Measurements from ENCODE around the gene ARHGAP27. TPM values are rescaled to one million over a fixed set of nuclear protein-coding genes. Genes with fewer than 3 reads are reported as not detected.
A peak's percentile ranks its signal among the peaks of the same experiment; 100 is the strongest.

The ARHGAP27 gene
- total RNA-seq, 1 experiment from 2014 or later = 104 TPM

GRCh38 chr17:45380991-45381390 lies 51.7 kb downstream of the ARHGAP27 start:
- intact Hi-C loops (cut with micrococcal nuclease; ENCODE audit: unreplicated experiment) = loop anchor here (10.0 kb wide), 1 partner anchor 236 kb away; the partner anchor contains the start of gene HEXIM1
- no peak for TF ChIP-seq CTCF (IDR thresholded peaks at IDR 0.05; ENCODE audit: unreplicated experiment)
- no peak for DNase-seq
- no peaks in the 10 kb centered on the region for H3K9me3 Mint-ChIP-seq (ENCODE audit: low read depth, unreplicated experiment)
- no peak overlapping the region for H3K27ac Mint-ChIP-seq (ENCODE audit: unreplicated experiment)
- no peak overlapping the region for H3K4me3 Mint-ChIP-seq (ENCODE audit: low read depth, unreplicated experiment)
- H3K36me3 Mint-ChIP-seq (ENCODE audit: insufficient read depth, unreplicated experiment) = peaks cover 15% of the 10 kb centered on the region
- BruUV-seq (replicated peaks) = no TSS peak
- H3K4me1 Mint-ChIP-seq (ENCODE audit: low read depth, unreplicated experiment) = peaks cover 41% of the 10 kb centered on the region
- H3K27me3 Mint-ChIP-seq (ENCODE audit: unreplicated experiment) = no peaks in the 10 kb centered on the region
- CTCF ChIA-PET = interaction anchor here (0.7 to 1.0 kb wide), 3 partner anchors 9 to 105 kb away, joined by 3 to 5 read pairs (median 3); no protein-coding TSS in a partner anchor

- Mint-ChIP-seq H3K36me3 (ENCODE audit: insufficient read depth, unreplicated experiment) (peaks cover 14% of the 10 kb centered on the region), H3K9me3 (ENCODE audit: low read depth, unreplicated experiment) (no peaks in the 10 kb centered on the region), H3K4me3 (ENCODE audit: low read depth, unreplicated experiment) (no peak overlapping the region), H3K27ac (ENCODE audit: unreplicated experiment) (no peak overlapping the region), H3K4me1 (ENCODE audit: low read depth, unreplicated experiment) (peaks cover 33% of the 10 kb centered on the region), H3K27me3 (ENCODE audit: unreplicated experiment) (no peaks in the 10 kb centered on the region)
- intact Hi-C loops (cut with micrococcal nuclease; ENCODE audit: unreplicated experiment) = loop anchor here (10.0 kb wide), 1 partner anchor 235 kb away; the partner anchor contains the start of gene HEXIM1
- no TSS peak for BruUV-seq (replicated peaks)
- TF ChIP-seq CTCF (IDR thresholded peaks at IDR 0.05; ENCODE audit: unreplicated experiment) = no peak
- DNase-seq = no peak
- CTCF ChIA-PET = interaction anchor here (0.7 to 1.0 kb wide), 4 partner anchors 9 to 104 kb away, joined by 3 to 5 read pairs (median 4); no protein-coding TSS in a partner anchor
Measured at GRCh38 chr17:45380046-45380765, 52.5 kb downstream of the ARHGAP27 start.

- BruUV-seq (replicated peaks) = no TSS peak
- Mint-ChIP-seq H3K27ac (ENCODE audit: unreplicated experiment) (peak overlapping the region; percentile 13), H3K36me3 (ENCODE audit: insufficient read depth, unreplicated experiment) (peaks cover 12% of the 10 kb centered on the region), H3K9me3 (ENCODE audit: low read depth, unreplicated experiment) (no peaks in the 10 kb centered on the region), H3K4me3 (ENCODE audit: low read depth, unreplicated experiment) (no peak overlapping the region), H3K27me3 (ENCODE audit: unreplicated experiment) (no peaks in the 10 kb centered on the region), H3K4me1 (ENCODE audit: low read depth, unreplicated experiment) (peaks cover 31% of the 10 kb centered on the region)
- no peak for DNase-seq
- CTCF ChIA-PET = interaction anchor here (0.7 kb wide), 1 partner anchor 9 kb away, joined by 8 read pairs; no protein-coding TSS in a partner anchor
- no peak for TF ChIP-seq CTCF (IDR thresholded peaks at IDR 0.05; ENCODE audit: unreplicated experiment)
- intact Hi-C loops (cut with micrococcal nuclease; ENCODE audit: unreplicated experiment) = no loop called here
Measured at GRCh38 chr17:45377401-45377800, 55.3 kb downstream of the ARHGAP27 start.

GRCh38 chr17:45376171-45377005 lies 56.3 kb downstream of the ARHGAP27 start:
- intact Hi-C loops (cut with micrococcal nuclease; ENCODE audit: unreplicated experiment) = no loop called here
- Mint-ChIP-seq H3K27ac (ENCODE audit: unreplicated experiment) (no peak overlapping the region), H3K36me3 (ENCODE audit: insufficient read depth, unreplicated experiment) (peaks cover 22% of the 10 kb centered on the region), H3K4me1 (ENCODE audit: low read depth, unreplicated experiment) (peaks cover 41% of the 10 kb centered on the region), H3K27me3 (ENCODE audit: unreplicated experiment) (no peaks in the 10 kb centered on the region), H3K4me3 (ENCODE audit: low read depth, unreplicated experiment) (no peak overlapping the region), H3K9me3 (ENCODE audit: low read depth, unreplicated experiment) (no peaks in the 10 kb centered on the region)
- no TSS peak for BruUV-seq (replicated peaks)
- no peak for DNase-seq
- no peak for TF ChIP-seq CTCF (IDR thresholded peaks at IDR 0.05; ENCODE audit: unreplicated experiment)
- CTCF ChIA-PET = interaction anchor here (0.7 kb wide), 1 partner anchor 8 kb away, joined by 8 read pairs; no protein-coding TSS in a partner anchor

Data from Calu3 (cell line).